CD1c-positive myeloid dendritic cell (primary cell): ENCODE data around the gene CDKN2A.

Experiments used
- DNase-seq: peaks from one replicate; pipeline ENCODE4 v3.0.0-alpha.2; 2016; ENCODE audit errors: extremely low spot score

CDKN2A gene

DNA sequence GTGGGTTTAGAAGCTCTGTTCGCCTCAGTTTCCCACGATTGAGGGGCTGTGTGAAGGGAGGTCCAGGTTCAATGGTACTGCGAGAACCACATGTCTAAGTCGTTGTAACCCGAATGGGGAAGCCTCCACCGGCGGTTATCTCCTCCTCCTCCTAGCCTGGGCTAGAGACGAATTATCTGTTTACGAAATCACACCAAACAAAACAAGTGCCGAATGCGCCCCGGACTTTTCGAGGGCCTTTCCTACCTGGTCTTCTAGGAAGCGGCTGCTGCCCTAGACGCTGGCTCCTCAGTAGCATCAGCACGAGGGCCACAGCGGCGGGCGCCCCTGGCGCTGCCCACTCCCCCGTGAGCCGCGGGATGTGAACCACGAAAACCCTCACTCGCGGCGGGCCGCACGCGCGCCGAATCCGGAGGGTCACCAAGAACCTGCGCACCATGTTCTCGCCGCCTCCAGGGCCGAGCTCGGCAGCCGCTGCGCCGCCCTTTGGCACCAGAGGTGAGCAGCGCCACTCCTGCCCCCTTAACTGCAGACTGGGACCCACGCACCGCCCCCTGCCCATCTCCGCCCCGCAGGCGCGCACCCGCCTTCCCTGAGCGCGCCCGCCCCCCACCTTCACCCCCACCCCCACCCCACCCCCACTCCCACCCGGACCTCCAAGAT lies at the start of gene CDKN2A:
TSS of gene CDKN2A (minus strand) at position 500 of the 663 bp plus-strand sequence.
- DNase-seq = peak; percentile 41

DNA sequence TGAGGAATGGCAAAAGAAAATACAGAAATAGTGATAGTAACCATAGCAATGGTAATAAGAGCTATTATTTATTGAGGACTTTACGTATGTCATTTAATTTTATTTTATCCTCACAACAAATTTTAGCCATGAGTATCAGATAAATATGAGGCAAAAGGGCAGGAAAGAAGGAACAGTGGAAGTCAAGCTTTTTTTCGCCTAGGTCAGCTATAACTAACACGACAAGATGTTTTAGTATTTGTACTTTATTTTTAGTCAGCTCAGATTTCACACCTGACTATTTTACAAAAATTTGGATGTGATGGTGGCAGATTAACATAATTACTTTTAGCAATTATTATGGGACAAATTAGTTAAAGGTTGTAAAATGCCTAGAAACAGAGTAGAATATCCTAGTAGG lies 49.7 kb upstream of the CDKN2A start:
- DNase-seq = no peak

DNA sequence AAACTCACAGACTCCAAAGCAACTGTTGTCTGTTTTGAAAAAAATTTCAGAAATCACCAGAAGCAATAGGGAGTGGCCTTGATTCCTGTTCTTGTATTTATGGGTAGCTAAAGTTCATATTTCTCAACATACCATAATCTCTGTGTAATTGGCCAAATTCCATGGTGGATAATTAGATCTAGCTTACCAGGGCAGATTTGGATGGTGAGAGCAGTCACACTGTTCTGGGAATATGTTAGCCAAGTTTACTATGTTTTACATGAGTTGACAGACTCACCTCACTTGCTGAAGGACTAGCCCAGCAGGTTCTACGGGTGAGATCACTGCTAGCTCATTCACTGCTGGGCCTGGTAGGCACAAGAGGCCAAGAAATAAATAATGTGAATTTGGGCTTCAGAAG lies 47.6 kb upstream of the CDKN2A start:
- no peak for DNase-seq

DNA sequence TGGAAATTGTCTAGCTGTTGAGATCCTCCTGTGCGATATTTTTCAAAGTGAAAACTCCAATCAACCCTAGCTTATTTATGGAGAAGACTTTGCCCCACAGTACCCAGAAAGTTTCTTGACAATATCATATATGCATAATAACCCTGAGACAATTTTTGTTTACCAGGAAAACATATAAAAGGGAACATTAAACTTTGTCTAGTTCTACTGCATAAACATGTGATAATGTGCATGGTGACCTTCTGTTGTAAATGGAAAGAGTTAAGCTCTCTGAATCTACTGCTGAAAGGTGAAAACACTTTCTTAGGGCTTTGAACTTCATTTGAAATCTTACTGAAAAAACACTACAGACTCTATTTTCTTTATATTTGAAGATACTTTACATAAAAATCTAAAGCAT lies 47.2 kb upstream of the CDKN2A start:
- DNase-seq = no peak

DNA sequence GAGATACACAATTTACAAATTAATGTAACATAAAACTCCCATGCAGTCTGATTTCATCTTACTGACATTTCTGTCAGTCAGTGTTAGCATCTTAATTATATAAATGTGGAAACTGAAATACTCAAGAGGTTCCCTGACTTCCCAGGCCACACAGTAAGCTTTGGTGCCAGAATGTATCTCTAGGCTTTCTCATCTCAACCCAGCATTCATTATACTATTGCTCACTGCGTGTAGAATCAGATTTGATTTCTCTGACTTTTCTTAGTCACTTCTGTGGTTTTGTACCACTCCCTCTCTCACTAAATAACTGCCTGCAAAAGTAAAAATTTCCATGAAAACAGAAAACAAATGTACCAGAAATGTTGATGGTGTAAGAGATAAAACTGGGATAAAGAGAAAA lies 46.6 kb upstream of the CDKN2A start:
- DNase-seq = no peak

DNA sequence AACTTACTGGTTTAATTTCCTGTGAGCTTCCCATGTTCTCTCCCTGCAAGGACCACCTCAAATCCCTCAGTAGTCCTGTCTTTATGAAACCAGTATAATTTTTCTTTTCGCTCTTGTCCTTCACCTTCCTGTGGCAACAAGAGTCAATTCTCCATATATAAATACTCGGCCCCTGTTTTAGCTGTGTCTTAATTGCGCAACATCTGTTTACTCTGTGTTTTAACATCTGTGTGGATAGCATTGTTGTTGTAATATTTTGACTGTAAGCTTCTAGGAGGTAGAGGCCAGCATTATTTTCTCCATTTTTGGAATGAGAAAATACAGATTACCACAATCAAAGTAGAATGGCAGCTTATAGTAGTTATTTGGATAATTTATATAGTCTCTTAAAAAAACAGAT lies 45.1 kb upstream of the CDKN2A start:
- DNase-seq = no peak

DNA sequence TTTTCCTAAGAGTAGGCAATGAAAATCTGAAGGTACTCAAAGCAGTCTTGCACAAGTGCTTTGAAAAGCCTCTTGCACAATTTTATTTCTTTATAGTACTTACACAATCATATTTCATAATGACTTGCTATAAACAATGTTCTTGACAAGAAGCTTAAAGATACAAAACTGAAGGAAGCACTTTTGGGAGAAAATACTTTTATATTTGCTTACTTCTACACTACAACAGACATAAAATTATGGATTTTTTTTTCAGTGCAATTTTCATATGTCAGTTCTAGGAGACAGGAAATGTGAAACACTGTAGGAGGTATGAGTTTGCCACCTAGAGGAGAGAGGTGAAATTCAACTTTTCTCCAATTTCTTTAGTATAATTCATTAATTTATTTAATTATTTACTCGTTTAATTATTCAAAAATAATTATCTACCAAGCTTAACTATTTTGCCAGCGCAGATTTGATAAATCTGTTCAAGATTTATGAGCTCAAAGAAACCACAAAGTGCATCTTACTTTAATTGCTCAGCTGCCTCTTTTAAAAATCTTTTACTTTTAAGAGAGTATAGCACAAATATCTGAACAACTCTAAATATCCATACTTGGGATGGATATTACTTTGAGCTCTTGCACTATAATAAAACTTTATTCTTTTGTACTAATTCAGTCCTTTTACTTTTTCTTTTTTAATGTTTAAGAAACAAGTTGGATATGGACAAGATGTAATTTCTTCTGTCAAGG lies 43.9 kb upstream of the CDKN2A start:
- DNase-seq = peak; percentile 41

DNA sequence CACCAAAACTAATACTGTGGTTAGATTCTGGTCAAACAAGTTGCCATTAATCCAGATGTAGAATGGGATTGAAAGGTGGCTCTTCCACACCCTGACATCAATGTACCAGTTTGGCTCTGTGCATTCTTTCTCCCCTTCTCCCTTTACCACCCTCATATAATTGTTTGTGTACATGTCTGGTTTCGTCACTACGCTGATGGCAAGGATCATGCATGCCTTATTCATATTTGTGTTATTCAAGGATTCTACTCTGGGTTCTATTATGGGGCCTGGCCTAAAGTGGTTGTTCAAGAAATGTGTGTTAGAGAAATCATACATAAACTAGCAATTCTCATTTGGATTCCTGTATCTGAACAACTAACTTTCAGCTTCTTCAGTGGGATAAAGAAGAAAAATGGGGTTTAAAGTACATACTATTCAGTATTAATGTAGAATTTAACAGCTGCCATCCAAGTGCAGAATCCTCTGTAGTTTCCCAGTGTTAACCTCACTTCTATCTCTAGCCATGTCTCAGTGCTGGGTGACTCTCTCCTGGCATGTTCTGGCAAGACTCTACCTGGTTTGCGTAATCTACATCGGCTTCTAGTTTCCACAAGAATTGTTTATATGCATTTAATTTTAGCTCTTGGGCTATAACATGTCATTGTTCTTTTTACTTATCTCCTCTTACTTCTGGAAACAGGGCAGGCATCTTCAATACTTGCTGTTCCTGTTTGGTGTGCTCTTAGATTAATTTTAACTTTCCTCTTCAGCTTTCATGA lies 42.9 kb upstream of the CDKN2A start:
- DNase-seq = no peak

DNA sequence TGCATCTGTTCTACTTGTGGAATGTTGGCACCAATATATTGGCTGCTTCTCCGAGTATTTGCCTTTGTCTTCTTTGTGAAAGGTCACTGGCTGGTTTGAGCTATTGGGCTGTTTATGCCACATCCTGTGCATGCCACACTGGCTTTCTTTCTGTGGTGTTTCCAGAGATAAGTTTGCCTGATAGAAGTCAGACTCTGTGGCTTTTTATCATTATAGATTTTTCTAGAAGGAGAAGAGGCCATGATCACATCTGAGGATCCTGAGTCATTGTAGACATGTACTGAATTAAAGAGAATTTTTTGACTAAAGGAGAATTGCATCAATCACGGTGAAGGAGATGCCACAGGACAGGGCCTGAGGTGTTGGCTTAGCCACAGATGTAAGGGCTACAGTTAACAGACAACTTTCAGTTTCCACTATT lies 41.4 kb upstream of the CDKN2A start:
- no peak for DNase-seq

DNA sequence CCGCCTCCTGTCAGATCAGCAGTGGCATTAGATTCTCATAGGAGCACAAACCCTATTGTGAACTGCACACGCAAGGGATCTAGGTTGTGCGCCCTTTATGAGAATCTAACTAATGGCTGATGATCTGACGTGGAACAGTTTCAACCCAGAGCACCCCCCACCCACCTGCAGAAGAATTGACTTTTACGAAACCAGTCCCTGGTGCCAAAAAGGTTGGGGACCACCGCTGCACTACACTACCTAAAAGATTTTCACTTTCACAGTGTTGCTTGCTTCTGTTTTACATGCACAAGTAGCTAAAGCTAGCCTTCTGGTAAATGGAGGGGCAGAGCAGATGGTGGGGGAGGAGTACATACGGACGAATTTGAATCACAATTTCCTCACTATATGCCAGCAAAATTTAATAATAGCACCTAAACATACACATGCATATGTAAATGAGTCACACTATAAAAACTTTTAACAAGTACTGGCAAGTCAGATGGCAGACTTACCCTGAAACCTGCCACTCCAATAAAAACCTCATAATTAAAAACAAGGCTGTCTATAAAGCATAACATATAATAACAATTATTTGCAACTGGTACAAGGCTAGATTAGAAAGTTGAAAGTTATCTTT lies 38.9 kb upstream of the CDKN2A start:
- no peak for DNase-seq

DNA sequence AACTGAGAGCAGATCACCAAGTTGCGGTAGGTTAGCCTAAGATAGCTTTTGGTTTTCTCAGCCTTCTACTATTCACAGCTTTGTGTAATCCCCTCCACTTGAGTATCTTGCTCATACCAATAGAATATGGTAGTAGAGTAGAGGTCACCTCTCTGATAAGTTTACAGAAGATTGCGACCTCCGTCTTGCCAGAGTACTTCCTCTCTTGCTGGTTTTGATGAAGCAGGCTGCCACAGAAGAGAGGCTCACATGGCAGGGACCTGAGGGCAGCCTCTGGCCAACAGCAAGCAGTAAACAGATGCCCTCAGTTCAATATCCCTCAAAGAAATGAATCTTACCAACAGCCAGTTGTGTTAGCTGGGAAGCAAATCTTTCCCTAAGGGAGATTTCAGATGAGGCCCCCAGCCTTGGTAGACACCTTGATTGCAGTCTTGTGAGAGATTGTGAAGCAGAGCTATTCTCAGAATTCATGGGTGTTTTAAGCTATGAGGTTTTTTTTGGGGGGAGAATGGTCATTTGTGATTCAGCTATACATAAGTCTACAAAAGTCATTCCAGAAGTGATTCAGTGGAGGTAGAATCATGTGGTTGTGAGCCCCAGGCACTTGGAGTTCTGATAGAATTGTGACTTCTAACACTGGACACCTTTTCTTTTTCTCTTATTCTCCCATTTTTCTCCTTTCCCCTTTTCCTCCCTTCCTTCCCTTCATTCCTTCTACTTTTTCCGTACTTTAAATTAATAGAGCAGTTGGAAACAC lies 37.6 kb upstream of the CDKN2A start:
- DNase-seq = peak; percentile 16

DNA sequence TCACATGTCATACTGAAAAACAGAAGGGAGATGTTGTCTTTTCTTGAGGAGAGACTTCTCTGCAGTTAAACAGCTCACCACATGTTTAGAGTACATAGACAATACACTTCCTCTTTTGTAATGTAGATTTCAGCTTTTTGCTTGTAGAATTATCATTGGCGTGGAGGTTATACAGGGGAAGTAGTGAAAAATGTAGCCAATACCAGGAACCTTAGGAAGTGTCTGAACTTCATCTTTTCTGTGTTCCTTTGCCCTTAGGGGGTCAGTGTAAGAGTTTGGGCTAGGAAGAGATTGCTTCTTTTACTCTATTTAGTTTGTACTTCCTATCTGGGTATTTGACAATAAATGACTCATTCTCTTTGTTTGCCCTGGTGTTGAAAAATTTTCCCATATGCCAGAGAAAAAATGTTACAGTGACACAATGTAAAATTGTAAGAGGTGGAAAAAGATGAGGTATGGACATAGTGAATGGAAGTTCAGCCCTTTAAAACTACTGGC lies 36.0 kb upstream of the CDKN2A start:
- DNase-seq = peak; percentile 84

DNA sequence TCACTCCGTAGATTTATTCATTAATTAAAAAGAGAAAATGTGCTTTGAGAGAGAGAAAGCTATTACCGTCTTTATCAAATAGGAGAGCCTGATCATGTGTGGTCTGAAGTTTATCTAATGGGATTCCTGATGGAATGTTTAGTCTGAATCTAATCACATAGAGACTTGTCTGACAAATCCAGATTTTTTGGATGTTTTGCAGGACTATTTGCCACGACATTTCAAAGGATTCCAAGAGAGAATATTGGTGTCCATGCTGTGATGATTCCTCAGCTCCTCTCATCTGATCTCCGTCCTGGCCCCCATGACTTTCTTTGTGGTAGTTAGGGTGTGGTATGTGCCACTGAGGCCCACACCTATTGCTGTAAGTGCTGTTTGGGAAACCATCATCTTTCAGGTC lies 35.0 kb upstream of the CDKN2A start:
- no peak for DNase-seq

DNA sequence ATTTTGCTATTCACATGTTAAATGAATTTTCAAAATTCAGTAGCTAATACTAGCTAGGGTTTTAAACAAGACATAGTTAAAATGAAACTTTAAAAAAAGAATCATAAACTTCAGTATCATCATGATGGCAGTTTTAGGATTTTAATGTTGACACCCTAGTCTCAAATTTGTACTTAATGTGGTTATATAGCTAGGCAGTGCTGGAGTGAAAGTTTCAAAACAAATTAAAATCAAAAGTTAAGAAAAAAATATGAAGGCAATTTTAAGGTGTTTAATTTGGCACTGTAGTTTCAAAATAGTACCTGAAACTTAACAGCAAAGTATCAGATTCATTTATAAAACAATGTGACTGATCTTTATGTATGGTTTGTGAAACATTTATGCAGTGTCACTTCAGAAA lies 34.2 kb upstream of the CDKN2A start:
- no peak for DNase-seq

DNA sequence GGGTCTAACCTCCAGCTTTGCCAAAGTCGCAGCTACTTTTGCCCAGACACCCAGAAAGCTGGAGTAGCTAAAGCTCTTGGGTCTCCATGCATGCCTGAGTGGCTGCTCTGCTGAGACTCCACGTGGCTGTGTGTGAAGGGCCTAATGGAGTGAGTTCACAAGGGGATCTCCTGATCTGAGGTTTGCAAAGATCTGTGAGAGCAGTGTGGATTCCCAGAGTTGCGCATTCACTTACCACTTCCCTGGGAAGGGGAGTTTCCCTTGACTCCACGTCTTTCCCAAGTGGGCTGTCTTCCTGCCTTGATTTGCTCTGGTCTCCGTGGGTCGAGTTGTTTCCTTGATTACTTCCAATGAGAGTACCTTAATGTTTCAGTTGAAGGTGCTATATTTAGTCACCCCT lies 32.5 kb upstream of the CDKN2A start:
- no peak for DNase-seq

DNA sequence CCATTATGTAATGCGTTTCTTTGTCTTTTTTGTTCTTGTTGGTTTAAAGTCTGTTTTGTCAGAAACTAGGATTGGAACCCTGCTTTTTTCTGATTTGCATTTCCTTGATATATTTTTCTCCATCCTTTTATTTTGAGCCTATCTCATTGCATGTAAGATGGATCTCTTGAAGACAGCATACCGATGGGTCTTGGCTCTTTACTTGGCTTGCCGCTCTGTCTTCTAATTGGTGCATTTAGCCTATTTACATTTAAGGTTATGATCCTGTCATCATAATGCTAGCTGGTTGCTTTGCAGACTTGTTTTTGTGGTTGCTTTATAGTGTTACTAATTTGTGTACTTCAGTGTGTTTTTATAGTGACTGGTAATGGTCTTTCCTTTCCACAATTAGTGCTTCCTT lies 28.2 kb upstream of the CDKN2A start:
- DNase-seq = no peak

DNA sequence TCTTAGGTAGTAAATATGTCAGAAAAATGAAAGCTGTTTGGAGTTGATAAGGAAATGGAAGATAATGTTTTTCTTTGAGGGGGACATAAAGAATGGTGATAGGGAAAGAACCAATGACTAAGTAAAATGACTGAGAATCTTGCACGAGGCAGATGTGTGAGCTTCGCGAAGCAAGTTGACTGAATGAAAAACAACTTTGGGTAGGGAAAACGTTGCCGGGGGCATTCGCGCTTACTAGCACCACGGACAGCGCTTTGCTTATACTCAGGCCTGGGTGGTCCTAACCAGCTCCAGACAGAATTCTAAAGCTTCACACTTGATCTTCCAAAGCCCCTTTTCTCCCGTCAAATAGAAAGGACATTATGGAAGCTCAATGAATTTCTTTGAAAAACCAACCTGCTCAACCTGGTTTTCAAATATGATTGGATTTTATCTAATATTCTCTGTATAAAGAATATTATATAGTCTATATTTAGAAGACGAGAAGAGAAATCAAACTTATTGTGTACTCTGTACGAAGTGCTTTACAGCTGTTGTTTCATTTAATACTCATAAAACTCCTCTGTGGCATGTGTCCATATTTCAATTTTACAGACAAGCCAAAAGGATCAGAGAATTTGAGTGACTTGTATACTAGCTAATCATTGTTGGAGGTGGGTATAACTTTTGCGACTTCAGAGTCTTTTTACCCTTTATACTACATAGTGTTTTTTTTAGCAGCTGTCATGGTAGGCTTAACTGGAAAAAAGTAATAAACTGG lies 16.9 kb upstream of the CDKN2A start:
- DNase-seq = no peak

DNA sequence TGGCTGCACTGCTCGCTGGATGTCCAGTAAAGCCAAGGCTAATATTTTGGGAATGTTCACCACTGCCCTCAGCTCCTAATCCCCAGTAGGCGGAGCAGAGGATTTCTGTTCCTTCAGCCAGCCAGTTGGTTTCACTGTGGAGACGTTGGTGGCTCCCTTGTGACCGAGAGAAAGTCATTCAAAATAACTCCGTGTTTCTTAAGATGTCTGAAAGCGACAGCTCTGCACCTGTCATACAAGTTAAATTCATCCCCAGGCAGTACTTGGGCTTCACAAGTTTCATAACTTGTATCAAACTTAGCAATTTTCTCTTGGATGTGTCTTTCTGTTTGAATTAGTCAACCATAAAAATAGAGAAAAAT lies 15.3 kb upstream of the CDKN2A start:
- DNase-seq = no peak

DNA sequence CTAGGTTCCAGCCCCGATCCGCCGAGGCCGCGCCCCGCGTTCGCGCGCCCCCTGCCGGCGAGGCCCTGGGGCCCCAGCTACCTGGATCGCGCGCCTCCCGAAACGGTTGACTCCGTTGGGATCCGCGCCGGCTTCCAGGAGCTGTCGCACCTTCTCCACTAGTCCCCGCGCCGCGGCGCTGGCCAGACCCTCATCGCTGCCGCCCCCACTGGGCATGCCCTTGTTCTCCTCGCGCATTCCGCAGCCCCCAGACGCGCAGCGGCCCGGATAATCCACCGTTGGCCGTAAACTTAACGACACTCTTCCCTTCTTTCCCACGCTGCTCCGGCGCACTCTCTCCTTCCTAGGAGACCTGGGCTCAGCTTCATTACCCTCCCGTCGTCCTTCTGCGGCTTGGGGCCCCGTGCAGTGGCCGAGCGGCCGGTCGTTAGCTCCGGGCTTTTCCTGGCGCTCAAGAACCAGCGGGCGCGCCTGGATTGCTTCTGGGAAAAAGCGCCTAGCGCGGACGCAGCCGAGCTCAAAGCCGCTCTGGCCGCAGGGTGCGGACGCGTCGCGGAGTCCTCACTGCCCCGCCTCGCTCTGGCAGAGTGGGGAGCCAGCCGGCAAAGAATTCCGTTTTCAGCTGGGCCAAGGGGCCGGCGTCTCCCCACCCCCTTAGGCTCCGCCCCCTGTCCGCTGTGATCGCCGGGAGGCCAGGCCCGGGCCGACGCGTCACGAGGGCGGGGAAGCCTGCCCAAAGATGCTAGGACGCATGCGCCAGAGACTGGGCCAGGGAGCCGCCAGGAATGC lies 14.7 kb upstream of the CDKN2A start, which contains the start of gene CDKN2B:
TSS of gene CDKN2B (minus strand) at position 589 of the 789 bp plus-strand sequence. CDS start at position 237, 352 bp downstream.
- DNase-seq = peak; percentile 94

DNA sequence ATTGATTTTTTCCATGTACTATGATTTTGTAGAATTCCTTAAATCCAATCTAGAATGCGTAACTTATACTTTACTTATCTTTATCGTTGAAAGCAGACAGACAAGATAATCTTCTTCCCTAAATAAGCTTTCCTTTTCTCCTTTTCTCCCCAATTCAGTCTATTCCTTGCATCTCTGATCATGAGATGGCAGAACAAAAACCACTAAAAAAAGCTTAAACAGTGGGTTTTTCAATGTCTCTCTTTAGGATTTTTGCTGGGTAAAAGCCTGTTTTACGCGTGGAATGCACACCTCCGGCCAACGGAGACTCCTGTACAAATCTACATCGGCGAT lies 14.2 kb upstream of the CDKN2A start:
- no peak for DNase-seq
